GM20000 (cell line): ENCODE measurements around the gene STOML1.
A peak's percentile ranks its signal among the peaks of the same experiment; 100 is the strongest.
"Not testable (repeated sequence)": the region's sequence is repeated elsewhere in the genome, so short reads cannot be mapped to it uniquely, and the experiment has no call there.

ENCODE experiments used
- DNase-seq: peaks from one replicate; pipeline ENCODE4 v3.0.0; 2012; ENCODE audit warnings: low spot score
- TF ChIP-seq, protein P1 (sequence below): IDR thresholded peaks from 2 replicates; pipeline ENCODE4 v1.5.1; 2012; ENCODE audit warnings: mild to moderate bottlenecking, control low read depth; ENCODE audit errors: extremely low read depth, missing control alignments

STOML1 gene

DNA sequence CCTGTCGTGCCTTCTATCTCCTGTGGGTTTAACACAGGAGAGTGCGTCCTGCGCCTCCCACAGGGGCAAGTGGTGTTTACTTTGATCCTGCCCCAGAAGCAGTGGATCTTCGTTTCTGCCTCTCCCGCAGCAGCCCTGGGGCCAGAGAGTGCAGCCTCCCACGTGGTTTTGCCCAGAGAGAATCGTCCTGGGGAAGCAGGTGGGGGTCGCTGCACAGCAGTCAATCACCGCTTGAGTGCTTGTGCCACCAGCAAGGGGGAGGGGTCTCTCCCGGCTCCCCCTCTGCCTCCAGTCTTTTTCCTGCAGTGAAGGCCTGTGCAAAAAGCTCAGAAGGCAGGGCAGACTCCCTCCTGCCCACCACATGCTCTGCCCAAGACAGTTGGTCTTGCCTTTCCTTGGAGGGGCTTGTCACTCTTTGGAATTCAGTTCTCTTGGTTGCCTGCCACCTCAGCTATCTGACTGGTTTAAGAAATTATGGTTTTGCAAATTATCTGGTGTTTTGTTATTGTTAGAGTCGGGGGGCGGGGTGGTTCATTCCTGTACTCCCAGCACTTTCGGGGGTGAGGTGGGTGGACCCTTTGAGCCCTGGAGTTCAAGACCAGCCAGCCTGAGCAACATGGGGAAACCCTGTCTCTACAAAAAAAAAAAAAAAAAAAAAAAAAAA, 26.9 kb downstream of the STOML1 start:
- TF ChIP-seq, protein P1, sequence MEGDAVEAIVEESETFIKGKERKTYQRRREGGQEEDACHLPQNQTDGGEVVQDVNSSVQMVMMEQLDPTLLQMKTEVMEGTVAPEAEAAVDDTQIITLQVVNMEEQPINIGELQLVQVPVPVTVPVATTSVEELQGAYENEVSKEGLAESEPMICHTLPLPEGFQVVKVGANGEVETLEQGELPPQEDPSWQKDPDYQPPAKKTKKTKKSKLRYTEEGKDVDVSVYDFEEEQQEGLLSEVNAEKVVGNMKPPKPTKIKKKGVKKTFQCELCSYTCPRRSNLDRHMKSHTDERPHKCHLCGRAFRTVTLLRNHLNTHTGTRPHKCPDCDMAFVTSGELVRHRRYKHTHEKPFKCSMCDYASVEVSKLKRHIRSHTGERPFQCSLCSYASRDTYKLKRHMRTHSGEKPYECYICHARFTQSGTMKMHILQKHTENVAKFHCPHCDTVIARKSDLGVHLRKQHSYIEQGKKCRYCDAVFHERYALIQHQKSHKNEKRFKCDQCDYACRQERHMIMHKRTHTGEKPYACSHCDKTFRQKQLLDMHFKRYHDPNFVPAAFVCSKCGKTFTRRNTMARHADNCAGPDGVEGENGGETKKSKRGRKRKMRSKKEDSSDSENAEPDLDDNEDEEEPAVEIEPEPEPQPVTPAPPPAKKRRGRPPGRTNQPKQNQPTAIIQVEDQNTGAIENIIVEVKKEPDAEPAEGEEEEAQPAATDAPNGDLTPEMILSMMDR, result no peak
- DNase-seq, result no peak

DNA sequence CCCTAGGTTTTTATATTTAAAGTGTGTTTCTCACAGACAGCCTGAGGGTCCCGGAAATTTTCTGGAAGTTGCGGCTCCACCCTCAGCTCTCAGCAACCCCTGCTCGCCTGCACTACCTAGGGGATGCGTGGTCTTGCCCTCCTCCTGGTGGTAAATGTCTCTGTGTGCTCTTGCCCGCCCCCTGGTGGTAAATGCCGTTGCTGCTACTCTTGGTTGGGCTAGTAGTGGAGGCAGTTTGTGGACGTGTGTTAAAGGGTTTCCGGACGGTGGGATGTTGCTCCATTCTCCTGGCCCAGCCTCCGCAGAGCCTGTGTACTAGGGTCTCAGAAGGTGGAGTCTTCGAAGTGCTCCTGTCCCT, 27.4 kb downstream of the STOML1 start:
- peak; percentile 86 for DNase-seq
- TF ChIP-seq, protein P1, result peak; percentile 88

DNA sequence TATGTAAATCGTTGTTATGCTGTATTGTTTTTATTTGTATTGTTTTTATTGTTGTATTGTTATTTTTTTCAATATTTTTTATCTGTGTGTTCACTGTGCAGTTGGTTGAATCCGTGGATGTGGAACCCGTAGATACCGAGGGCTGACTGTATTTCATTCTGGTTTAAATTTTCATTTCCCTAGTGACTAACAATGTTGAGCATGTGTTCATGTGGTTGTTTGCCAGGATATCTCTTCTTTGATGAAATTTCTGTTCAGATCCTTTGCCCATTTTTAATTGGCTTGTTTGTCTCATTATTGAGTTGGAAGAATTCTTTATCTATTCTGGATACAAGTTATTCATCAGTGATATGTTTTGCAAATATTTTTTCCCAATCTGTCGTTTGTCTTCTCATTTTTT, 29.7 kb downstream of the STOML1 start:
- DNase-seq, result no peak

DNA sequence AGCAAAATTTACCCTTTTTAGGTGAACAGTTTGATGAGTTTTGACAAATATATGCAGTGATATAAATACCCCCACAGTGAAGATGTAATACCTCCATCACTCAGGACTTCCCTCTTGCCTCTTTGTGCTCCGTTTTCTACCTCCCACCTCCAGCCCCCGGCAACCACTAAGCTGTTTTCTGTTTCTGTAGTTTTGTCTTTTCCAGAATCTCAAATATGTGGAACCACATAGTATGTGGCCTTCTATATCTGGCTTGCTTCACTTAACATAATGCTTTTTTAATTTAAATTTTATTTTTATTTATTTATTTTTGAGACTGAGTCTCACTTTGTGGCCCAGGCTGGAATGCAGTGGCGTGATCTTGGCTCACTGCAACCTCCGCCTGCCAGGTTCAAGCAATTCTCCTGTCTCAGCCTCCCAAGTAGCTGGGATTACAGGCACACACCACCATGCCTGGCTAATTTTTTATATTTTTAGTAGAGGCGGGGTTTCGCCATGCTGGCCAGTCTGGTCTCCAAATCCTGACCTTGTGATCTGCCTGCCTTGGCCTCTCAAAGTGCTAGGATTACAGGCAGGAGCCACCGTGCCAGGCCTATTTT, 31.5 kb downstream of the STOML1 start:
- DNase-seq, result not testable (repeated sequence)

More for the DNA sequence above, 29.7 kb downstream of the STOML1 start:
- TF ChIP-seq, protein P1, result no peak

DNA sequence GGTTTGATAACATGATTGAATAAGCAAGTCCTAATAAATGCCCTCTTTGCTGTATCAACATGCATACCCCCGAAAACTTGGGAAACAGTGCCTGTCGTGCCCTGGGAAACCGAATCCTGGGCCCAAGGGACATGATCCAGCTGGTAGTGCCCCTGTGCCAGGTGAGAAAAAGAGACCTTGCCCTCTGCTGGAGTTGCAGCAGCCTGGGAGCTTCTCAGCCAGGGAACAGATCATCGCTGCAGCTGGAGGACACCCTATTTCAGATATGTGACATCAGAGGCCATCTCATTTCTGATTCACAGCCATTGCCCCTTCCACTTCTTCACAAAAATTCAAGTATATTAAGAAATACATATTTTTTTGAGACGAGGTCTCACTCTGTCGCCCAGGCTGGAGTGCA, 32.3 kb downstream of the STOML1 start:
- TF ChIP-seq, protein P1, result no peak
- no peak for DNase-seq

DNA sequence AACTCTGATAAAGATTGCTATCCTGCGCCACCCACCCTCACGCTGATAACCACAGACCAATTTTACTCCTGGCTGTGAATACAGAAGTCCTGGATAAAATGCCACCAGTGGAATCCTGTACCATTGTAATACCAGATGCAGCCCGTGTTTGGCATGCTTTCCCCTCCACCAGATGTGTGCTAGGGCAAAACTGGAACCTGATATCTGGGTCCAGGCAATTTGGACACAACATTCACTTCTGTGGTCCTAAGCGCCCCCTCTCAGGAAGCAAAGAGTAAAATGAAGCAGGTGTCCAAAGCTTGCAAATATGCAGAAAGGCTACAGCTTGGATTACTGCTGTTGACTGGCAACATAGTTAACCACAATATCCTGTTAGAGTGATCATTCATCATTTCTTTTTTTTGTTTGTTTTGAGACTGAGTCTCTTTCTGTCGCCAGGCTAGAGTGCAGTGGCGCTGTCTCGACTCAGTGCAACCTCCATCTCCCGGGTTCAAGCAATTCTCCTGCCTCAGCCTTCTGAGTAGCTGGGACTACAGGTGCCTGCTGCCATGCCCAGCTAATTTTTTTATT, 33.0 kb downstream of the STOML1 start:
- TF ChIP-seq, protein P1, result no peak
- no peak for DNase-seq

DNA sequence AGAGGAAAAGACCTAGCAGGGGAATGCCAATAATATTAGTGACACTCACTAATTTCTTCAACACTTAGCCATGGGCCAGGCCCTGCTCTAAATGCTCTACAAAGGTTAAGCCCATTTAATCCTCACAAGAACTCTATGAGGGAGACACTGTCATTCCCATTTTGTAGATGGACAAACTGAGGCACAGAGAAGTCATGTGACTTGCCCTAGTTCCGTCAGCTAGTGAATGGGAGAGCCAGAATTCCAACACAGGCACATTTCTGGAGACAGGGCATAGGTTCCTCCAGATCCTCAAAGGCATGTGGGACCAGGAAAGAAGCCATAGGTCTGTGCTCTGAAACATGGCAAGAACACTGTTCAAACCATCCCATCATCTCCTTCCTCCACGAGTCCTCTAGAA, 34.3 kb downstream of the STOML1 start:
- TF ChIP-seq, protein P1, result no peak
- DNase-seq, result no peak

DNA sequence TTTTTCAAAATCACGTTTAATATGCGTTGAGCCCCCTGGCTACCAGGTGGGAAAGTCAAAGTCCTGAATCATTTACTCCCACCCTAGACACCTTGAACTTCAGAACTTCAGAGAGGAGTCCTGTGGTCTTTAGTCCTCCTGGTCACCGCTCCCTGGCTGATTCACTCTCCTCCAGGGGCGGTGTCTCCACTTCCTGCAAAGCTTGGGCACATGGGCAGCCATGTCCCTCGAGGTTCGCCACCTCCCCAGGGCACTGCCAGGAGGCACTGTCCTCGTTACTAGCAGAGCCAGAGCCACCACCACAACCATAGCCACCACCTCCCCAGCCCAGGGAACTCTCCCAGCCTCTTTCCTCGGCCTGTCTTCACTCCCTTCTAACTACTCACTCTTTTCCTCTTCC, 34.8 kb downstream of the STOML1 start:
- no peak for DNase-seq
- TF ChIP-seq, protein P1, result no peak
